HEK293T (cell line): ENCODE results near the gene ZNF813.

ENCODE experiments used
- CTCF ChIA-PET: fragments of 350-600 bp; formaldehyde crosslinking; extraction: SDS; loops from one replicate; lab custom pipeline; 2021; ENCODE audit warnings: antibody characterized with exemption, inconsistent platforms; lab: Yijun Ruan, JAX
- POLR2A ChIA-PET: fragments of 350-600 bp; formaldehyde crosslinking; extraction: SDS; loops from one replicate; lab custom pipeline; 2020; ENCODE audit warnings: antibody characterized with exemption, inconsistent platforms; lab: Yijun Ruan, JAX
- DNase-seq: peaks from one replicate; pipeline ENCODE4 v3.0.0; 2012; ENCODE audit warnings: mixed read lengths; ENCODE audit errors: extremely low spot score
- ARNT ChIP-seq: fragments of 450-650 bp; IDR thresholded peaks from 2 replicates; pipeline ENCODE4 v1.6.1; 2017; ENCODE audit warnings: mild to moderate bottlenecking
- BHLHE40 ChIP-seq: fragments of 450-650 bp; IDR thresholded peaks from 2 replicates; pipeline ENCODE4 v1.6.1; 2016; ENCODE audit warnings: mild to moderate bottlenecking, moderate library complexity, borderline replicate concordance
- CTBP1 ChIP-seq: fragments of 450-650 bp; IDR thresholded peaks from 2 replicates; pipeline ENCODE4 v1.6.1; 2016; ENCODE audit warnings: borderline replicate concordance
- ELF4 ChIP-seq: fragments of 450-650 bp; IDR thresholded peaks from 2 replicates; pipeline ENCODE4 v1.6.1; 2017; ENCODE audit warnings: antibody characterized with exemption
- FOXA1 ChIP-seq: fragments of 450-650 bp; IDR thresholded peaks from 2 replicates; pipeline ENCODE4 v1.6.1; 2016; ENCODE audit warnings: mild to moderate bottlenecking
- FOXK2 ChIP-seq: fragments of 450-650 bp; IDR thresholded peaks from 2 replicates; pipeline ENCODE4 v1.6.1; 2016; ENCODE audit warnings: mild to moderate bottlenecking
- FOXM1 ChIP-seq: fragments of 450-650 bp; IDR thresholded peaks from 2 replicates; pipeline ENCODE4 v1.6.1; 2017; ENCODE audit warnings: mild to moderate bottlenecking, borderline replicate concordance
- HDGF ChIP-seq: fragments of 450-650 bp; IDR thresholded peaks from 2 replicates; pipeline ENCODE4 v1.6.1; 2017; ENCODE audit warnings: antibody characterized with exemption, borderline replicate concordance
- L3MBTL2 ChIP-seq: fragments of 450-650 bp; conservative IDR thresholded peaks from 2 replicates; pipeline ENCODE4 v1.6.1; 2016; ENCODE audit warnings: mild to moderate bottlenecking
- LEF1 ChIP-seq: fragments of 450-650 bp; IDR thresholded peaks from 2 replicates; pipeline ENCODE4 v1.6.1; 2017; ENCODE audit warnings: mild to moderate bottlenecking, borderline replicate concordance
- NFRKB ChIP-seq: fragments of 450-650 bp; IDR thresholded peaks from 2 replicates; pipeline ENCODE4 v1.6.1; 2016; ENCODE audit warnings: mild to moderate bottlenecking, moderate library complexity
- SP1 ChIP-seq: fragments of 450-650 bp; IDR thresholded peaks from 2 replicates; pipeline ENCODE4 v1.6.1; 2017
- SUZ12 ChIP-seq: fragments of 450-650 bp; IDR thresholded peaks from 2 replicates; pipeline ENCODE4 v1.6.1; 2016; ENCODE audit warnings: mild to moderate bottlenecking
- TARDBP ChIP-seq: fragments of 450-650 bp; IDR thresholded peaks from 2 replicates; pipeline ENCODE4 v1.6.1; 2016
- ZNF384 ChIP-seq: fragments of 450-650 bp; IDR thresholded peaks from 2 replicates; pipeline ENCODE4 v1.6.1; 2016
- TF ChIP-seq, protein P1 (sequence below): fragments of 450-650 bp; IDR thresholded peaks from 2 replicates; pipeline ENCODE4 v1.6.1; 2016

Gene ZNF813

GRCh38 chr19:53537521-53538377 lies 70.2 kb downstream of the ZNF813 start, which contains the start of gene ZNF331:
ZNF331 (plus strand) TSS chr19:53538145; CDS start chr19:53569377, 31,232 bp downstream.
- CTCF ChIA-PET, result no interaction called here
- DNase-seq, result no peak
- TF ChIP-seq, protein P1, sequence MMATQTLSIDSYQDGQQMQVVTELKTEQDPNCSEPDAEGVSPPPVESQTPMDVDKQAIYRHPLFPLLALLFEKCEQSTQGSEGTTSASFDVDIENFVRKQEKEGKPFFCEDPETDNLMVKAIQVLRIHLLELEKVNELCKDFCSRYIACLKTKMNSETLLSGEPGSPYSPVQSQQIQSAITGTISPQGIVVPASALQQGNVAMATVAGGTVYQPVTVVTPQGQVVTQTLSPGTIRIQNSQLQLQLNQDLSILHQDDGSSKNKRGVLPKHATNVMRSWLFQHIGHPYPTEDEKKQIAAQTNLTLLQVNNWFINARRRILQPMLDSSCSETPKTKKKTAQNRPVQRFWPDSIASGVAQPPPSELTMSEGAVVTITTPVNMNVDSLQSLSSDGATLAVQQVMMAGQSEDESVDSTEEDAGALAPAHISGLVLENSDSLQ, result no peak
- TF ChIP-seq BHLHE40 (no peak), HDGF (no peak), FOXM1 (no peak), FOXK2 (no peak), L3MBTL2 (no peak), ZNF384 (no peak), FOXA1 (no peak), ELF4 (no peak), CTBP1 (no peak), ARNT (no peak), TARDBP (no peak), NFRKB (no peak), LEF1 (no peak)
- POLR2A ChIA-PET, result interaction anchor here (0.6 to 1.4 kb wide), 2 partner anchors 17 to 23 kb away, joined by 3 to 6 read pairs; no protein-coding TSS in a partner anchor

DNA sequence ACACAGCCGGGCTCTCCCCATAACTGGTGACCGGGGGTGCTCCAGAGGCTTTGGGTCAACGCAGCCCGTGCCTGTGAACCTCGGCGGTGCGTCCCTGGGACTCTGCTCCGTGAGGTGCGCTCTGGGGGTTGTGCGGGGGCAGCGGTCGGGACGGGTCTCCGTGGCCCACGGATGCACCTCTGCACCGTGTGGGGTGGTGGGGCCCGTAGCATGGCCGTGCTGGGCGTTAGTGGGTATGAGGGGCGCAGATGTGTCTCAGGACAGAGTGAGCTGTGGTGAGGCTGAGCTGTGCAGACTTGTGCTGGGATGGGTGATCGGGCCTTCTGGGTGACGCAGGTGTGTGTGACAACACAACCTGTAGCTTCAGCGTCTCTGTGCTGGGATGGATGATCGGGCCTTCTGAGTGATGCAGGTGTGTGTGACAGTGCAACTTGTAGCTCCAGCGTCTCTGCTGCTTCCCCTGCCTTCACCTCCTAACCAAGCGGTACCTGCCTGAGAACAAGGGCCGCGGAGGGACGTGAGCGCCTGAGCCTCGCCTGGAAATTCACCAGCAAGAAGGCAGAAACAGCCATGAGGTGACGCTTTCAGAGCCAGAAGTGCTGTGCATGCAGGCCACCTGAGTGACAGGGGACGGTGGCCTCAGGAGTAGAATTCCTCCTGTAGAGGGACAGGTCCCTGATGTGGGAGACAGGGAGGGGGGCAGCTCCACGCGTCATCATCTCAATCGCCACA lies 71.0 kb downstream of the ZNF813 start:
- ChIA-PET POLR2A (interaction anchor here (0.6 kb wide), 1 partner anchor 22 kb away, joined by 3 read pairs; no protein-coding TSS in a partner anchor), CTCF (no interaction called here)
- no peak for DNase-seq
- TF ChIP-seq TARDBP (no peak), HDGF (no peak), FOXM1 (no peak), L3MBTL2 (no peak), SUZ12 (no peak), NFRKB (no peak), LEF1 (no peak), CTBP1 (no peak), BHLHE40 (no peak), FOXA1 (no peak), FOXK2 (no peak), ARNT (no peak), ELF4 (no peak), SP1 (no peak), ZNF384 (no peak)
- TF ChIP-seq, protein P1, result no peak

DNA sequence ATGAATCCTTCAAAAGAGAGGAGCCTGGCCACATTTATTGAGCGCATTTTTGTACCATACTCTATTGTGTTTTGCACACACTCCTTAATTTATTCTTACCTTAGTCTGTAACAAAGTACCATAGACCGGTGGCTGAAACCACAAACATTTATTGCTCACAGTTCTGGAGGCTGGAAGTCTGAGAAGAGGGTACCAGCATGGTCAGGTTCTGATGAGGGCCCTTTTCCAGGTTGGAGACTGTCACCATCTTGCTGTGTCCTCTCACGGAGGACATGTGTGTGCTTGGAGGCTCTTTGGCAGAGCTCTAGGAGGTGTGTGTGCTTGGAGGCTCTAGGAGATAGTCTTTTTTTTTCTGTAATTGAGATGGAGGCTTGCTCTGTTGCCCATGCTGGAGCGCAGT lies 72.6 kb downstream of the ZNF813 start:
- CTCF ChIA-PET, result no interaction called here
- POLR2A ChIA-PET, result no interaction called here
- no peak for DNase-seq
- no peak for TF ChIP-seq CTBP1

DNA sequence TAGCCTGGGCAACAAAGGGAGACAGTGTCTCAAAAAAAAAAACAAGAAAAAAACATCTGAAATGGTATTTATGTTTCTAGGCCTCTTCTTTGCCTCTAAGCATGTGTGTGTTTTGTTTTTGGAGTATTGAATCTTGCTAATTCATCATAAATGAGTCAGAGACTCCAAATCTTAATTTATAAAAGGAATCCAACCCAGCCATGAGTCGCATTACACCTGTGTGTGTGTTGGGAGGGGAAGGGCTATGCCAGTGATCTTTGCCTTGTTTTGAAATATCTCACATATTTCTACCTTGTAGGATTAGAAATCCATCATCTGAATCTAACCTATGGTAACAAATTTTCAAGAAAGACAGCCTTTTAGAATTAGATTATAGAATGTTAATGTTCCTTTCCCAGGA lies 74.4 kb downstream of the ZNF813 start:
- DNase-seq, result no peak
- CTCF ChIA-PET, result no interaction called here
- POLR2A ChIA-PET, result no interaction called here
- TF ChIP-seq, protein P1, result no peak
- TF ChIP-seq ARNT (no peak), ELF4 (no peak), SP1 (no peak), FOXA1 (no peak), CTBP1 (no peak), SUZ12 (no peak), NFRKB (no peak), FOXK2 (no peak), BHLHE40 (no peak), HDGF (no peak), LEF1 (no peak), L3MBTL2 (no peak), ZNF384 (no peak)

GRCh38 chr19:53545271-53546065 lies 77.9 kb downstream of the ZNF813 start:
- CTCF ChIA-PET, result no interaction called here
- TF ChIP-seq NFRKB (no peak), FOXK2 (no peak), SP1 (no peak), ARNT (no peak), ELF4 (no peak), FOXM1 (no peak), ZNF384 (no peak), LEF1 (no peak), FOXA1 (no peak), TARDBP (no peak)
- TF ChIP-seq, protein P1, result no peak
- POLR2A ChIA-PET, result no interaction called here
- no peak for DNase-seq
